HT-29 (cell line): Measurements from ENCODE around the gene KLF13. TPM values are rescaled to one million over a fixed set of nuclear protein-coding genes. Genes with fewer than 3 reads are reported as not detected.

Experiments
- DNase-seq: peaks from one replicate; pipeline ENCODE4 v3.0.0-alpha.2; 2015; ENCODE audit warnings: low spot score
- total RNA-seq: library from RNA; depleted of rRNA; stranded (reverse); fragments of >200 nt; shearing (Covaris generic); gene quantifications from 2 replicates; pipeline ENCODE4 v1.2.3, GENCODE V29; 2014

KLF13 gene
- total RNA-seq, 1 experiment from 2014 or later, result 52.7 TPM

- no peak for DNase-seq
Observed at GRCh38 chr15:31332020-31332680, 5.5 kb downstream of the KLF13 start.

- no peak for DNase-seq
Observed at GRCh38 chr15:31332681-31333071, 6.0 kb downstream of the KLF13 start.

DNA sequence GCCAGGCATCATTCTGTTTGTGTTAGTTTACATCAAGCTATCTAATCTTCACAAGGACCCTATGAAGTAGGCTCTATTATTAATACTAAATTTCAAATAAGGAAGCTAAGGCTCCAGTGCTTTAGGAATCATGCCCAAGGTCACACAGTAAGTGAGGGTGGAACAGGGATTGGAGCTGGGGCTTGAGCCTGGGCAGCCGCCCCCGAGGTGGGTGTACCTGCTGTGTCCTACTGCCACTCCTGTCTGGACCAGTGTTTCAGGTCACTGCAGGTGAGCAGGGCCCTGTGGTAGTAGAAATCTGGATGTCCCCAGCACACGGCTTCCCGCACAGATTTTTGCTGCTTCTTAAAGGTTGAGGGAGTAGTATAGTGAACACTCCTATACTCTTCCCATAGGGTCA lies 6.5 kb downstream of the KLF13 start:
- DNase-seq, result no peak

DNA sequence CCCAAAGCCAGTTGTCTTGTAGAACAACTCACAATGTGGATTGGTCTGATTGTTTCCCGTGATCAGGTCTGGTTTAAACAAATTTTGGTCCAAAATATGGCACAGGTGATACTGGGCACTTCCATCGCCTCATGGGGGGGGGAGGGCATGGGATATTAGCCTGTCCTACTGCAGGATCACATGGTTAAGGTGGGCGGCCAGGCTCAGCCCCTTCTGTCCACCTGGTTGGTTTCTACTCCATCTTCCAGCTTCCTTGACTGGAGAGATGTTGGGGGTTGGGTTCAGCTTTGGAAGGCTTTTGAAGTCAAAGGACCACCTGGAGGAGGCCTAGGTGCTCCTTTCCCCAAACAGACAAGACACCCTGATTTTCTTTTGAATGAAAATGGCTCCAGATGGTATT lies 7.2 kb downstream of the KLF13 start:
- DNase-seq, result no peak

DNA sequence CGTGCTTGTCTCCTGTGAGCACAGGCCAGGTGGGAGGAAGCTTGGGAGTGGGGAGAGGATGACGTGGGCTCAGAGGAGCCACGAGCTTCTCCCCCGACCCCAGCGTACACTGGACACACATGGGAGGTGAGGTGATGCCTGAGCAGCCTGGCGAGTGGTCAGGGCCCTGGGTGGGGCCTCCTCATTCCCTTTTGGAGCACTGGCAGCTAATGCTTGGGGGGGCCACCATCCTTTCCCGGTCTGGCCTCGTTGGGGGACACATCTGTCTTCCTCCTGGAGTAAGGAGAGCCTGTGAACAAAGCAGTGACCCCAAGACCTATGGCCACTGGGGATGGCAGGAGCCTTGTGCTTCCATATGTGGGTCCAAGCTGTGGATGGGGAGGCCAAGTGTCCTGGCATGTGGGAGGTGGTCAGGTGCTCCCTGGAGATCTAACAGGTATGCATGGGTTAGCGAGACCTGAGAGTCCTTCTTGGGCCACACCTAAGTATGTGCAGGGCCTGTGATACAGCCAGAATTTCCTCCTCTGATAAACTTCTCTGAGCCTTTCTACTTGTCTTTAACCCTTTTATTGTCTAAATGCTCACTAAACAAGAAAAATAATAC lies 9.5 kb downstream of the KLF13 start:
- no peak for DNase-seq

GRCh38 chr15:31336593-31337295 lies 10.1 kb downstream of the KLF13 start:
- DNase-seq, result no peak

GRCh38 chr15:31337352-31338031 lies 10.9 kb downstream of the KLF13 start:
- DNase-seq, result no peak

GRCh38 chr15:31338318-31338878 lies 11.8 kb downstream of the KLF13 start:
- DNase-seq, result no peak

DNA sequence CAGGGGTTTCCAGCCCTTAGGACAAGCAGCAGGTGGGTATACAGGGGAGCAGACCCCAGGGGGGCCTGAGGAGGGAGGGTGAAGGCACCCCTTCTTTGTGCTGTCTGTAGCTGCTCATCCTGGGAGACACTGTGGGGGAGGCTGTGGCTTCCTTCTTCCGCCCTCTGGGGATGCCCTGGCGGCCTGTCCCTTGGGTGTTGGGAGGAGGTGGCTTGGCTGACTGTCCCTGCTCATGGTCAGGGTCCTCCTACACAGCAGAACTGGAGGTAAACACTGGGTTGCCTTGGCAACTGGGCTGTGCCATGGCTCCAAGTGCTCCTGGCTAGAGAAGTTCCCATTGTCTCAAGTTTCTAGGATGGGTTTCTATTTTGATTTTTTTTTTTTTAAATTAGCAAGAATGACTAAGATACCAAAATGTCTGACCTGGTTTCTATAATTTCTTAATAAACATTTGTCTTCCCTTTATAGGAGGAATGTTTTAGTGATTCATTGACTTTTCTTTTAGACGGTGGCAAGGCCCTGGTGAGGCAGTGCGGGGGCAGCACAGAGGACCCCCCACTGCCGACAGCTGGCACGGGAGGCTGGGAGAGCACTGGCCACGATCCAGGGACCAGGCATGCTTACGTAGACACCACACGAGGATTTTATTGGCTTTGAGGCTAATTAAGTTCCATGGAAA lies 12.4 kb downstream of the KLF13 start:
- DNase-seq, result peak; percentile 45

DNA sequence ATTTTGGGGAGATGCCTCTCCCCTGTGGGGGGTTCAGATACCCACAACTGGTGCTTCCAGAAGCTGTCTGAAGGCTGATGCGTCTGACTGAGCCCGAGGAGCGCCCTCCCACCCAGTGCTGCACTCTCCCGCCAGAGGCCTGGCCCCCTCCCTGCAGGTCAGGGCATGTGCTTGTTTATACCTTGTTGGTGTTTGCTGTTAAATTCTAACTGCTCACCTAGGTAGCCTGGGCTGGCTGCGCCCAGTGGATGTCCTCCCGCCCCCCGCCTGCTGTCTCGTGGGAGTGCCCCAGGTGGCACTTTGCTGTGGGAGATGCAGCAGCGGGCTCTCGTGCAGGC lies 12.9 kb downstream of the KLF13 start:
- no peak for DNase-seq

DNA sequence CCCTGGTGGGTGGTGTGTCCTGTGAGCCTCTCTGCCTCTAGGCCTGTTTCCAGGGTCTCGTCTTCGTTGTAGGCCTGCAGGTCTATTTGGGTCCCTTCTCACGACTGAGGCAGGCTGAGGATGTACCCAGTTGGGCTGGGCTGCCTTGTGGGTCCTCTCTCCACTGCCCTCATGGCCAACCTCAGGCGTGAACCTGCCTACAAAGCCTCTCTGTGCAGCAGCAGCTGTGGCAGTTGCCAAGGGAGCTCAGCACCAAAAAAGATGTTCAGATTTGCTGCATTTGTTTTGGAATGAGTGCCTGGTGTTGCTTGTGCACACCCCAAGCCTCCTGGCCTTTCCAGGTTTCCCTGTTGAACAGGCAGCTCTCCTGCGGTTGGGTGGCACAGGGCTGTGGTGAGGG lies 13.4 kb downstream of the KLF13 start:
- no peak for DNase-seq

- DNase-seq, result no peak
Observed at GRCh38 chr15:31340592-31340991, 14.0 kb downstream of the KLF13 start.

GRCh38 chr15:31341071-31341470 lies 14.4 kb downstream of the KLF13 start:
- DNase-seq, result no peak

DNA sequence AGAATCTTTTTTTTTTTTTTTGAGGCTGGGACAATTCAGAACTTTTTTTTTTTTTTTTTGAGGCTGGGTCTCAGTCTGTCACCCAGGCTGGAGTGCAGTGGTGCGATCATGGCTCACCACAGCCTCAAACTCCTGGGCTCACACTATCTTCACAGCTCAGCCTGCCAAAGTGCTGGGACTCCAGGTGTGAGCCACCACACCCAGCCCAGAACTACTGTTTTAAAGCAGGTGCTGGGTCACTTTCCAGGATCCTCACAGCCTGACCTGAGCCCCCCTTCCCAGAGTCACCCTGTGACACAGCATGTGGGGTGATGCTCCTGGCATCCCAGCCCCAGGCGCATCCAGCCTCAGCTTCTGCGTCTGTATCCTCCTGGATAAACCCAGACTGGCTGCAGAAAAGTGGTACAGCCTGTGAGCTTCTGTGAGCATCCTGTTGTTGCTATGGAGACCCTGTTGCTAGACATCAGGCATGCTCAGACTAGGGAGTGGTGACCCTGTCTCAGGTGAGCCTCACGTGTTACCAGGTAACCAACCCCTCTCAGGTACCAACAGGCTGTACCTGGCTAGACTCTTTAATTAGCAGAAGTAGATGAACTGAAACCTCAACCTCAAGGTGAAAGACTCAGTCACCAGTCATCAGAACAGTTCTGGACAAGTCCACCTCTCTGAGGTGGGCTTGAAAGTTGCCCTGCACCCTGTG lies 15.0 kb downstream of the KLF13 start:
- no peak for DNase-seq

DNA sequence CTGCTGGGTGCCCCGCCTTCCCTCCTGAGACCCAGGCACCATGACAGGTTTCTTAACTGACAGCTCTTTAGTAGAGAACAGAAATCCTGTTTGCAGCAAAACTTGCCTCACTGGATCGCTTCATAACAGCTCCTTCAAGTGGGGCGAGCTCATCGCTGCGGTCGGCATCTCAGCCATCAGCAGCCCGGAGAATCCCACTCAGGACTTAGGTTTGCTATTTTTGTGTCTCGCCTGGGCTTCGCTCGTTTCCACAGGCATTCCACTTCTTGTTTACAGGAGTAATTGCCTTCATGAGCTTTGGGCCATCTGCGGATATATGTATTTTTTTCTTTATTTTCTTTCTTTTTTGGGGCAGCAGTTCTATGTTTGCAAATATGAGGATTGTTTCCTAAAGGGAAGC lies 15.7 kb downstream of the KLF13 start:
- DNase-seq, result no peak

DNA sequence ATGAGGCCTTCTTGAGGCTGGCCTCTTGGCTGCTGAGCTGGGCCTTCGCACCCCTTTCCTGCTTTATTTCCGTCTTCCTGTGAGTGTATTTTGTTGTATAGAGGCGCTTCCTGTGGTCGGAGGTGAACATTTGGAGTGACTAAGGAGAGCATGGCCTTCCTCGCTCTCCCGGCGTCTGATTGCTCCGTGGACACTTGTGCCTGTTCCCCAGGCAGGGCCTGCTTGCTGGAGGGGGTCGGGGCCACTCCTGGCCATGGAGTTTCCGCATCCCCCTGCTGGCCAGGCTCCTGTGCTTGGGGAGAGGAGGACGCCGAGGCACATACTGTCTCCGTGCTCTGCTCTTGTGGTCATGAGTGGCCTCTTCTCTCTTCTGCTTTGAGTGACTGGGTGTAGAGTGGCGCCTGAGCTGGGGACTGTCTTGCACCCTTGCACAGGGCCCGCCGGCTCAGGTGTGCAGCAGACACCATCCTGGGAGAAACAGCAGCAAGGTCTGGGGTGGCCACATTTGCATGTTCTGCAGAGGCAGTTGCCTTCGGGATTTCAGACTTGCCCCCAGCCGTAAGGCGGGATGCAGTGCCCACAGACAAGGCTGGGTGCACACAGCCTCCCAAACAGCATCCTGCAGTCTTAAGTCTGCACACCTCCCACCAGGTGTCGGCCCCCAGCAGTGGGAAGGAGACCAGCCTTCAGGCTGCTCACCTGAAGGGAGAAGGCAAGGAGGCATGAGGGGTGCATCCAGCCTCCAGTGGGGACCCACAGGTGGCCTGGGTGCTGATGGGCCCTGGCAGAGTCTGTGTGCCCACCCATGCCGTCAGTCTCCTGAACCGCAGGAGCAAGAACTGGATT lies 16.4 kb downstream of the KLF13 start:
- DNase-seq, result no peak

- no peak for DNase-seq
Observed at GRCh38 chr15:31343831-31344230, 17.2 kb downstream of the KLF13 start.

DNA sequence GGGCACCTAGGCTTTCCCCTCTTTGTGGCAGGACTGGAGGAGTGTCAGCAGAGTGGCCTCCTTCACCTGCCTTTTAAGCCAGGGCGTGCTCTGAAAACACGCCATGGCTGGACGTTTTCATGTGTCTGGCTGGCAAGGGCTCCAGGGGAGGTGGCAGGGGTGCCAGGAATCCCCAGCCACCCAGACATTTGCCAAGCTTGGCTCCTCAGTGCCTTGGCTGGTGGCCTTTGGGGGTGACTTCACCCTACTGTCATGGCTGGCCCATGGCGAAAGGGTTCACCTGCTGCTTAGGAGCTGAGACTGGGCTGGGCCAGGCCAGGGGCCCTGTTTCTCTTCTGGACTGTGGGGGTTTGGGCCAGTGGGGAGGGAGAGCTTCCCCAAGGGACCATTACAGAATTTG lies 17.6 kb downstream of the KLF13 start:
- DNase-seq, result no peak

DNA sequence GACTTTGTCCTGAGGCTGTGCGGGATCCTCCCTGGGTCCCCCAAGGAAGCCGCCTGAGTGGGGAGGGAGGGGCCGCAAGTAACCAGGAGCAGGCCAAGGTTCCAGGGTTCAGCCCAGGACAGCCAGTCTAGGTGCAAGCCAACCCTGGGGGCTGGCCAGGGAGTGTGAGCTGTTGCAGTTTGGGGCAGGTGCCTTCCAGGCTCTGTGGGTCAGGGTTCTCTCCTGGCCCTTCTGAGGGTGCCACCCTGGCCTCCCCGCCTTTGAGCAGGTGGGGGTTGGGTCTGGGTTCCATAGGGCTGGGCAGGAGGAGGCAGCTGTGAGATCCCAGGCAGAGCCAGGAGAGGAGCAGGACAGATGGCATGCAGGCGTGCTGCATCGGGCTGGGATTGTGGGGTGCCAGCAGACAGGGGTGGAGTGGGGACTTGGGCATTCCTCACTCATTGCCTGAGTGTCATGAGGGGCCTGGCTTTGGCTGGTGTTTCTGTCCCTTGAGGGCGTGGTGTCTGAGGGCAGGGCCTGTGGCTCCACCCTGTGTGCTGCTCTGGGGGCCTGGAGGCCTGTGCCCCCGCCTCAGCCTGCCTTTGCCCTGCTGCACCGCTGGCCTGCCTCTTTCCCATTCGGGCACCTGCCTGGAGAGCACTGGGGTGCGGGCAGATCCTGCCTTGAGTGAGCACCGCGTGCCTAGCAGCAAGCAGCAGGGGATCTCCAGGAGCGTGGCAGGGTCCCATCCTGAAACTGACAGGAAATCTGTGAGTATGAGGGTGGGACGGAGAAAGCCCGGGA lies 18.4 kb downstream of the KLF13 start:
- DNase-seq, result peak; percentile 23
